ENCODE data around the gene DIS3L.
"Not testable (repeated sequence)": the region's sequence is repeated elsewhere in the genome, so short reads cannot be mapped to it uniquely, and the experiment has no call there.

The DIS3L gene

DNA sequence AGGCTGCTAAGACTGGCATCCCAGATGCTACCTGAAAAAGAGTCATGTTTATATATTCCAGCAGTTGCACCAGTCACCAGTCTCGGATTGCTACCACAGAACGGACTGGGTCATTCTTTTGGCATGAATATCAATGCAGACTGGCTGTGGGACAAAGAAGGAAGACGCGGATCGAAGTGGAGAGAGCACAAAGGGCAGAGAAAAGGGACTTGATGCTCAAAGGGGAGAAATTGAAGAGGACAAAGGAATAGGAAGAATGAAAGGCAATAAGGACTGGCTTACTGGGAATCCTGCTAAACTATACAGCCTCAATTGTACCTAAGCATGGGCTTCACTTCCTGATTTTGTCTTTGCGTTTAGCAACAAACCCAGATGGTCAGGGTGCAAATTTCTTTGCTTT lies 15.3 kb upstream of the DIS3L start:
- DNase-seq, result no peak

DNA sequence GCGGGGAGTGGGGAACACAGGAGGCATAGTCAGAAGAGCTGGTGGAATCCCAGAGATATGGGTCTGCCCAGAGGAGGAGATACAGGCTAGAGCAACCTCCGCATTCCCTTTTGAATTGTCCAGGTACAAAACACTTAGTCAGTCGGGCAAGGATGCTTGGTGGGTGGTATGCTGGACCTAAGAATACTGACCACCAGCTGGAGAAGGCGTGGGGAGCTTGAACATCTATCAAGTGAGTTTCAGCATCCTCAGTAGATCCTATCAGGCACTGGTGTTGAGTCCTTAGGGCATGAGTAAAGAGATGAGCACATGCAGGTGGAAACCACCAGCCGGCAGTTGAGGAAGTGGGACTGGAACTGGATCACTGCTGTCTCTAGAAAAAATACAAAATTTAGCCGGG lies 14.7 kb upstream of the DIS3L start:
- DNase-seq, result no peak

DNA sequence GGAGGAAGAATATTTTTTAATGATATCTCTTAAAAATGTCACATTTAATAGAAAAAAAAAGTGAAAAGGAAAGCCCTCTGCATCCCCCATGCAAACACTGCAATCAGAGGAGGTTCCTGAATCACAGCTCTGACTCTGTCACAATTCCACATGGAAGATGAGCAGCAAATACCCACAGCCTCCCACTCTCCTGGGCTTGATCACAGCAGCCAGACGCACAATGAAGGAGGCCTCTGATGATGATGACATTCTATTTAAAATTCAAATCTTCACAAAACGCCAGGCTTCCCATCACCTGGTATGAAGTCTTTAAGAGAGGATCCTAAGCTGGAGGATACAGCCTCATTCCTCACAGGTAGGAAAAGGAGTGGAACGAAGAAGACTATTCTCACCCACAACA lies 9.1 kb upstream of the DIS3L start:
- DNase-seq, result no peak

DNA sequence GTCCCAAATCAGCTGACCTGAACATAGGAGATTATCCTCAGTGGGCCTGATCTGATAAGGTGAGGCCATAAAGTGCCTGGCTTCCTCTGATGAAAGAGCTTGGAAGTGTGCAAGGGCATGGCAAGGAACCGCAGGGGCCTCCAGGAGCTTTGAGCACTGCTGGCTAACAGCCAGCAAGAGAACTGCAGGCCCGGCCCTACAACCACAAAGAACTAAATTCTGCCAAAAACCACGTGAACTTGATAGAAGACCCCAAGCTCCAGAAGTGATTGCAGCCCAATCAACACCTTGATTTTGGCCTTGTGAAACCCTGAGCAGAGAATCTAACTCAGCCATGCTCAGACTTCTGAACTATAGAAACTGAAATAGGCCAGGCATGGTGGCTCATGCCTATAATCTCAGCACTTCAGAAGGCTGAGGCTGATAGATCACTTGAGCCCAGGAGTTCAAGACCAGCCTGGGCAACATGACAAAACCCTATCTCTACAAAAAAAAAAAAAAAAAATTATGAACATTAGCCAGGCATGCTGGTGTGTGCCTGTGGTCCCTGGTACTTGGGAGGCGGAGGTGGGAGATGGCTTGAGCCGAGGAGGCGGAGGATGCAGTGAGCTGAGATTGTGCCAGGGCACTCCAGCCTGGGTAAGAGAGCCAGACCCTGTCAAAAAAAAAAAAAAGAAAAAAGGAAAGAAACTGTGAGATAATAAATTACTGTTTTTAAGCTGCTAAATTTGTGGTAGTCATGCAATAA lies 7.7 kb upstream of the DIS3L start:
- DNase-seq, result no peak

DNA sequence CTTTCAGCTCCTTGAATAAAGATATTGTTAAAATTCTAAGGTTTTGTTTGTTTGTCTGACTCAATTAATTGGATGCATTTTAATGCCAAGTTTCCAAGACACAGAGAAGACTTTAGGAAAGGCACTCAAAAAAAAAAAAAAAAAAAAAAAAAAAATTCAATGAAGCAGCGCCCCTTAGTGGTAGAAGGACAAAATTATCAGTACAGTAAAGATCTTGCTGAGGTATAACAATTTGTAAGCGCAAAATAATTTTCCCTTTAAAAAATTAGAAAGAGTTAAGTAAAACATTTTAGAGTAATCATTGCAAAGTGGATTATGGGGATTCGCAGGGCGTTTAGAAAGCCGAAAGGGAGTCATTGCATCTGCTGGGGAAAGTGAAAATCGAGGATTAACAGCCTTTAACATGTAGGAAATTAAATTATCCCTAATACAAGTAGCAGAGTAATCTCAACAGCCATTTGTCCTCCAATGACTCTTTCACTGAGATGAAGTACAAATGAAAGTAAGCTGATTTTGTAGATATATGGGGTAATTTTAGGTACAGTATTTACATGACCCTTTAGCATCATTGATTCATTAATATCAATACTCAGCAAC lies 5.8 kb upstream of the DIS3L start:
- DNase-seq, result peak; percentile 28

DNA sequence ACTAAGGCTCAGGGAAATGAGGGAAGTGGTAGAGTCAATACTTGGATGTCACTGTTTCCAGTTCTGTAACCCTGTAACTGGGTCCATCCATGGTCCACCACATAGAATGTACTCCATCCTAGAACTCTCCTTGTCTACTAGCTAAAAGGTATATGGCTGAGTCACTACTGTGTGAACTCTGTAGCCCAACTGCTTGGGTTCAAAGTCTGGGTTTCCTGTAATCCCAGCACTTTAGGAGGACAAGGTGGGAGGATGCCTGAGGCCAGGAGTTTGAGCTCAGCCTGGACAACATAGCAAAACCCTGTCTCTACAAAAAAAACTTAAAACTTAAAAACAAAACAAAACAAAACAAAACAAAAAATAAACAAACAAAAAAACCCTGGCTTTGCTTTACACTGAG lies 5.3 kb upstream of the DIS3L start:
- DNase-seq, result no peak

DNA sequence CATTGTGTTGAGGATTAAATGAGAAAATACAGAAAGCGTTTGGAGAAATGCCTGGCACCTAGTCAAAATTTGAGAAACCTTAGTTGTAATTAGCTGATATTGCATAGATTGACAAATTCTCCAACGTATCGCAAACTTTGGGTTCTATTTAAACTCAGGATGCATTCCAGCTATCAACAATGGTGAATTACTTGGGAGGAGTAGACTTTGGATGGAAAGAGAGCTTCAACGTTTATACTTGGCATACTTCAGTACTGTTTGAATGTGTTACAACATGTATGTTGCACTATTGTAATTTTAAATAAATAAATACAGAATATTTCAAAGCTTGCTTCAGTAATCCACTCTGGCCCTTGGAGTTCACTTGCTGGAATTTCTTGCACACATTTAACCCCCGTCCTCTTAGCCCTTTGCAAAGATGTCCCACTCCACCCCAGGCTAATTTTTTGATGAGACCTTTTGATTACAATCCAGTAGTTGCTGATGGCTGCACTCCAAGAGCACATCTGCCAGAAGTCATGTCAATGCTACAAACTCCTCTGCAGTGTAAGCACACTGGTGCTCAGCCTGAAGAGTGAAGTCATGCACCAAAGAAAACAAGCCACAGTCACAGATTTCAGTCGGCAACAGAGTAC lies 4.7 kb upstream of the DIS3L start:
- no peak for DNase-seq

DNA sequence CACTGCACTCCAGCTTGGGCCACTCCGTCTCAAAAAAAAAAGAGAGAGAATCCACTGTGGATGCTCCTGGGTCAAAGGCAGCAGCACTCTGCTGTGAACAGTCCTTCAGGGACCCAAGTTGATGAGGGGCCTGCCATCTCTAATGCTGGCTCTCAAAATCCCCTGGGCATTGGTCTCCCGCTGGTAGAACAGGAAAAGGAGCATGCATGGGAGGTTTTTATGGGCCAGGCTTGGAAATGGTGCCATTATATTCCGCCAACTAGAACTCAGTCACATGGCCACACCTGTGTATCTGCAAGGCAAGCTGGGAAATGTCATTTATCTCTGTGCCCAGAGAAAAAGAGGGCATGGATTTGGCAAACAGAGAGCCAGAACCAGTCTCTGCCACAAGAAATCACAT lies 3.4 kb upstream of the DIS3L start:
- DNase-seq, result no peak

DNA sequence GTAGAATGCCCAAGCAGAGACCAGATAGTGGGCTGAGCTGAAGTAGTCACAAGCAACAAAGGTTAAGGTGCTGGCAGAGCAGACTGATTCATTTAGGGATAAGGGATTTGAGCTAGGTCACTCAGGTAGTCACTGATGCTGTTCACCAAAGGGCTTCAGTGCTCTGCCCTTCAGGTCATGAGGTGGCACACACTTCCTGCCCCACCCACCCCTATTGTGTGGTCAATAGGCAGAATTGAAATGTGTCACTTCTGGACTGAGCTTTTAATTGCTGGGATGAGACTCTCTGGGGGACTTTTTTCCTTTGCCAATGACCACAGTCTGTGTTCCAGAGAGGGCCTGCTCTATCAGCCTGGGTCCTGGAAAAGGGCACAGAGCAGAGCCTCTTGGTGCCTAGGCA lies 2.9 kb upstream of the DIS3L start:
- no peak for DNase-seq

DNA sequence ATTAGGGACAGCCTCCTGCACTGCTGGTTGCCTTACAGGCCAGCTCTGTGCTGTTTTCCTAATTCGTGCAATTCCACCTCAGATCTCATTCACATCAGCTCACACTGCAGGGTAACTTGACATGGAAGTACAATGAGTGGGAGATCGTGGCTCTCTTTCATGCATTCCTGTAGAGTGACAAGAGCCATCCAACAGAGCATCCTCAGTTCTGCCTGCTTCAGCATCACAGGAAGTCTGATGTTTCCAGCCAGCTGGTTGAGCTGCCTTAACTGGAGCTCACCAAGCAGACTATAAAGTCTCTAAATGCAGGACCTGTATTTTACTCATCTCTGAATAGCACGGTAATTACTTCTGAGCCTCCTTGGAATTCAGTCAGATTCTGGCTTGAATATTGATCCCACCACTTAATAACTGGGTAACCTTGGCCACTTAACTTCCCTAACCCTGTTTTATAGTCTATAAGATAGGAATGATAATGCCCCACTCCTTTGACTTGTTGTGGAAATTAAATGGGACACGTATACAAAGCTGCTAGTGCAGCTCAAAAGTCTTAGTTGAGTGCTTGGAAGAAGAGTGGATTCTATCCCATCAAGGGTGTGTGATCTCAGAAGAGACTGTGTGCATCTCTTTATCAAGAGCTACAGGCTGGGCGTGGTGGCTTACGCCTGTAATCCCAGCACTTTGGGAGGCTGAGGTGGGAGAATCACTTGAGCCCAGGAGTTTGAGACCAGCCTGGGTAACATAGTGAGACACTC lies 1.4 kb upstream of the DIS3L start:
- DNase-seq, result no peak

DNA sequence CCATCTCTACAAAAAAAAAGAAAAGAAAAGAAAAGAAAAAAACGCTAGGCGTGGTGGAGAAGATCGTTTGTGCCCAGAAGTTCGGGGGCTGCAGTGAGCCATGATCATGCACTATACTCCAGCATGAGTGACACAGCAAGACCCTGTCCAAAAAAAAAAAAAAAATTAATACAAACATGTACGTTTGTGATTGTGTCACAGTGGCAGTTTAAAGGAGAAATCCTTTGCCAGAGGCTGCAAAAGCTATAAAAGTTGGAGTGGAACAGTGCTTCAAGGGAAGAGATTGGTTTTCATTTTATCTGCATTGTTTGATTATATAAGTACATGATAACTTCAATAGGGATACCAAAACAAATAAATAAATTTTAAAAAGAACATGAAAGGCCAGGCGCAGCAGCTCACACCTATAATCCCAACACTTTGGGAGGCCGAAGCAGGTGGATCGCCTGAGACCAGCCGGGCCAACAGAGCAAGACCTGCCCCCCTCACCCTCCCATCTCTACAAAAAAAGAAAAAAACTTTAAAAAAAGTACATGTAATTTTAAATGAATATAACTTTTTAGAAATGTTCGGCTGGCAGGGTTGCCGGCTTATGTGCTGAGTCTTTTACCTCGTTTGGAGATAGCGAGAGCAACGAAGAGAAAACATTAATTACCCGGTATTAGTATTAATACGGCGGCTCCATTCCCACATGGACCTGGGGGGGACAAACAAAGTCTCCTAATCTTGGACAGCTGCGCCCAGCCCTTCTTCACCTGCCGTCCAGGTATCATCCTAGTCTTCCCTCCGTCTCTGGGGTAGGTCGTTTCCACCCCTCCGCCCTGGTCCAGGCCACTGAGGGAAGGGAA lies 573 bp upstream of the DIS3L start:
- DNase-seq, result peak; percentile 57

DNA sequence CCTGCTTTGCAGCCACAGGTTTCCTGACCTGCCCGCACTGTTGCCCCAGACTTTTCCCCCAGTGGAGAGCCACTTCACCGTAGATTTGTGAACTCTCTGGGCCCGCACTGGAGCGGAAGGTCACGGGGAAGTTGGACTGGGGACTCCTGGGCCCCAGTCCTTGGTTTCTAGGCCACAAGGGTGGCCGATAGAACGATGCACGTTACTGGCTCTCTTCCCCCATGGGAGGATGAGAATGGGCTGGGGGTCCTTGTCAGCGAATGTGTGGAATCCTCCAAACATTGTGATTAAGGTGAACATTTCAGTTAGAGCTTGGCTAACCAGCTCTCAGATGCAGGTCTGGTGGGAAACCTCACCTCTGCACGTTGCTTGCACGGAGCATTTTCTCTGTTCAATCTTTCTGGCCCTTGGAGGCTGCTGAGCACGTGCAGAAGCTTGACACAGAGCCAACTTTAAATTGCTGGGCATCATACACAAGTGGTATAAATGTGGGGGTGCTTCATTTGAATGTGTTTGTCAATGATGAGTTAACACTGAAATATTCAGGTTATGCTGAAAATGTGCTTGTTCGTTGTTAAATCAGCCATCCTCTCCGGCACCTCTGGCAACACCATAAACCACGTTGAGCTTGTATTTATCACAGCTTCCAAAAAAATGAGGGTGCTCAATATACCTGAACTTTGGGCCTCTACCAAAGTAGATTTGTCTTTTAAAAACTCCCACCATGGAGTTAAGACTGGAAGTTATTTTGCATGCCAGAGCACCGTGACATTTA lies 976 bp downstream of the DIS3L start:
- DNase-seq, result peak; percentile 11

DNA sequence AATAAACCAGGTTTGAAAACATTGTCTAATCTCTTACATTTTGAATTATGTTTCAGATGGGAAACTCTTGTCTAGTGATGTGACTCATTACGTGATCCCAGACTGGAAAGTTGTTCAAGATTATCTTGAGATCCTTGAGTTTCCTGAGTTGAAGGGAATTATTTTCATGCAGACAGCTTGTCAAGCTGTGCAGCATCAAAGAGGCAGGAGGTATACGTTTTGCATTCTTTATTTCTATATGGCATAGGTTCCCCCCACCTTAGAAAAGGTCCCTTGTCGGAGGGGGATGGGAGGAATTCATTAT lies 1.5 kb downstream of the DIS3L start:
- DNase-seq, result no peak

DNA sequence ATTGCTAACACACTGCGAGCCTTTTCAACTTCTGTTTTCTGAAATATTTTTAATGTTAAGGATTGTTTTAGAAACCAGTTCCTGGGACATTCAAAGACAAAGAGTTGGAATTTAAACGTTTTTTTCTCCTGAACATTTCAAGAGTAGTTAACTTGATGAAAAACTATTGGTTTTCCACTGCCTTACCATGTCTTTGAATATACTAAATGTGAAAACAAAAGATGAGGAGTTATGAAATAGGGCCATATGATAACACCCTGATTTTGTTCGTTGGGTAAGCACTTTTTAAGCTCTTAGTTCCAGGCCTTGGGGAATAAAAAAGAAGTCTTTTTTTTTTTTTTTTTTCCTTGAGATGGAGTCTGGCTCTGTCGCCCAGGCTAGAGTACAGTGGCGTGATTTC lies 2.8 kb downstream of the DIS3L start:
- no peak for DNase-seq

DNA sequence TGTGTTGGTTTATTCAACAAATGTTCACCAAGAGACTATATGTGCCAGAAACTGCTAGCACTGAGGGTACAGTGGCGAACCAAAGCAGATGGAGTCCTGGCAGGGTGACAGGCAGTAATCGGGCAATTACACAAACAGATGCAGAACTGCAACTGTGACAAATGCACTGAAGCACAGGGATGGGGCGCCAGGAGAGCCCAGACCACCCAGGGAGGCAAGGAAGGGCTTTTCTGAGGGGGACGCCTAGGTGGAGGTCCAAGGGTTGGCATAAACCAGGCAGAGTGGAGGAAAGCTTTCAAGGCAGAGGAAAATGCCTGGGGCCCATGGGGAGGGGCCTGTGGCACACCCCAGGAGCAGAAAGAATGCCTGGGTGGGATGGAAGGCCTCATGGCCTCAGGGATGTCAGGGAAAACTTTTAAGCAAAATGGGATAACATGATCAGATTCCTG lies 5.5 kb downstream of the DIS3L start:
- no peak for DNase-seq

DNA sequence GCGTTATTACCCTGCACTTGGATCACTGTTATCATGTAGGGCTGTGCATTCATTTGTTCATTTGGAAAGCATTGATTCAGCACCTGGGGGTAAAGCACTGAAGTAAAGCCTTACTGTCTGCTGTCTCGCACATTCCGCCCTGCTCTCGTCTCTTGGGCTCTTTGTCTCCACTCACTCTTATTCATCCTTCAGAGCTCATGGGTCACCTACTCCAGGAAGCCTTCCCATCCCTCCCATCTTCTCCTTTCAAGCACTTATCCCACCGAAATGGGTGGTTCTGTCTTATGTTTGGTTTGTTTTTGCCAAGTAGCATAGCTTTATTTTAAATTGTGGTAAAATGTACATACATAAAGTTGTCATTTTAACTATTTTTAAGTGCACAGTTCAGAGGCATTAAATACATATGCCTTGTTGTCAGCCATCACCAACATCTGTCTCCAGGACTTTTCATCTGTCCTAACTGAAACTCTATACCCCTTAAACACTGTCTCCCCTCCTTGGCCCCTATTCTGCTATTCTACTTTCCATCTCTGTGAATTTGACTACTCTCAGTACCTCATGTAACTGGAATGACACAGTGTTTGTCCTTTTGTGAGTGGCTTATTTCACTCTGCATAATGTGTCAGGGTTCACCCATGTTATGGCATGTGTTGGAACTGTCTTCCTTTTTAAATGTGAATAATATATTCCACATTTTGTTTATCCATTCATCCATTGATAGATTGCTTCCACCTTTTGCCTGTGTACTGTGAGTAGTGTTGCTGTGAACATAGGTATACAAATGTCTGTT lies 9.3 kb downstream of the DIS3L start:
- no peak for DNase-seq

DNA sequence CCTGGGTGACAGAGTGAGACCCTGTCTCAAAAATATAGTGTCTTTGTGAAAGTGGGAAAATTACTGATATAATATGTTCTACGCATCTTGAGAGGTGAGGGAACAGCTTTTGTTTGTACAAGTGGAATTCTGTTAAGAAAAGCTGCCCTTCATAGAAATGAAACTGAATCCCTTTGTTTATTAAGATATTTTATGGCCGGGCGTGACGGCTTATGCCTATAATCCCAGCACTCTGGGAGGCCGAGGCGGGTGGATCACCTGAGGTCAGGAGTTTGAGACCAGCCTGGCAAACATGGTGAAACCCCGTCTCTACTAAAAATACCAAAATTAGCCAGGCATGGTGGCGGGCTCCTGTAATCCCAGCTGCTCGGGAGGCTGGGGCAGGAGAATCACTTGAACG lies 11.1 kb downstream of the DIS3L start:
- not testable (repeated sequence) for DNase-seq

DNA sequence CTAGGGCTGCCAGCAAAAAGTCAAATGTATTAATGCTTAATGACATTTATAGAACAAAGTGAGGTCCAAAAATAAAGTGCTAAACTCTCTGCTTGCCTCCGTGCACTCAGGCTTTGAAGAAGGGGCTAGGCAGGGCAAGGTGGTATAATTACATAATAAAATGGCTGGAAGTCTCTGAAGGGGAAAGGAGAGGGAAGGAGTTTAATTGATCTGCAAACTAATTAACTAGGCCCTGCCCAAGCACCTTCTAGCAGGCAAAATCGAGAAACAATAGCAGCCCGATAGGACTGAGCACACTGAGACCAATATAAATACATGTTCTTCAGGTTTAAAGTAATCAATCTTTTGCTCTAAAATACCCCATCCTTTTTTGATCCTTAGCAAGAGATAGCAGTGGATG lies 13.0 kb downstream of the DIS3L start:
- DNase-seq, result peak; percentile 48

DNA sequence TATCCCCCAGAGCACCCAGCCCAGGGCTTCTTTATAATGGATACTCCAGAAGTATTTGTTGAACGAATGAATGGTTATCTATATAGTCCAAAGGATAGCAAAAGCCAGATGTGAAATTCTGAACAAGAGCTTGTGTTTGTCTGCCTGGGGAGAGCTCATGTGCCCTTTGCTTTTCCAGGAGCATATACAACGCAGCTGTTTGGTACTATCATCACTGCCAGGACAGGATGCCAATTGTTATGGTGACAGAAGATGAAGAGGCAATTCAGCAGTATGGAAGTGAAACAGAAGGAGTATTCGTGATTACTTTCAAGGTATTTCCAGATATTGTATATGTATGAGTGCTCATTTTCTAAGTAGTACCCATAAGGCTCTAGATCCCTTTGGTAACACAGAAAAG lies 15.2 kb downstream of the DIS3L start:
- no peak for DNase-seq

DNA sequence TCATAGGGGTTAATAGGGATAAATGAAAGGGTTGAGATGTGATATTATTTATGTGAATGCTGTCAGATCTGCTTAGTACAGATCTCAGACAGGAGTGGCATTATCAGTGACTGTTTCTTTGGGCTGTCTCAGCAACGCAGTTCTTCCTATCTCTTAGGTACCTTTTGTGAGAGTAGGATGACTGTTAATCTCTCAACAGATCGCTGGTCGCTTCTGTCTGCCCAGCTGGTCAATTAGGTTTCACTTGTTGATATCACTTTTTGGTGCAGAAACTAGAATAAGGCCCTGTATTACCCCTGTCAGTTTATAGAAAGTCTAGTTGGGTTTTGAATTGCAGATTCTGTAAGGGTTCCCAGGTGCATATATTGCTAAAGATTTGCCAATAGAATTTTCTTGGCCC lies 16.5 kb downstream of the DIS3L start:
- no peak for DNase-seq

DNA sequence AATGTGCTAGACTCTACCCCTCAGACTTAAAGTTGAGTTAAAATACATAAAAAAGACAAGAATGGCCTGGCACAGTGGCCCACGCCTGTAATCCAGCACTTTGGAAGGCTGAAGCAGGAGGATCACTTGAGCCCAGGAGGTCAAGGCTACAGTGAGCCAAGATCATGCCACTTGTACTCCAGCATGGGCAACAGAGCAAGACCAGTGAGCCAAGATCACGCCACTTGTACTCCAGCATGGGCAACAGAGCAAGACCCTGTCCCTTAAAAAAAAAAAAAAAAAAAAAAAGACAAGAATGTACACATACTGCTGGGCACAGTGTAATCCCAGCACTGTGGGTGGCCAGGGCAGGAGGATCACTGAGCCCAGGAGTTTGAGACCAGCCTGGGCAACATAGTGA lies 17.4 kb downstream of the DIS3L start:
- no peak for DNase-seq
